Esophagus muscularis mucosa (tissue), 4 donors: ENCODE results near the gene THBS3. TPM values are rescaled to one million over a fixed set of nuclear protein-coding genes. Genes with fewer than 3 reads are reported as not detected.

Experiments
- DNase-seq: peaks from one replicate; pipeline ENCODE4 v3.0.0-alpha.2; 2017; ENCODE audit errors: extremely low spot score
- H3K27ac ChIP-seq, 4 donors: fragments of 200-600 bp; sonication (generic); replicated peaks in 1 of 4; 1 replicate in 3 of 4; 2 replicates in 1 of 4; pipeline ENCODE4 v1.5.1; 2016 to 2019; ENCODE audit warnings: mild to moderate bottlenecking in 1 of 4
- H3K27me3 ChIP-seq, 4 donors: fragments of 200-600 bp; sonication (generic); one replicate each; pipeline versions ENCODE4 v1.5.1 to v1.6.0; 2016 to 2019
- H3K36me3 ChIP-seq, 4 donors: fragments of 200-600 bp; sonication (generic); one replicate each; pipeline ENCODE4 v1.5.1; 2016 to 2019
- H3K4me1 ChIP-seq, 4 donors: fragments of 200-600 bp; sonication (generic); one replicate each; pipeline ENCODE4 v1.5.1; 2016 to 2019
- H3K4me3 ChIP-seq, 4 donors: fragments of 200-600 bp; sonication (generic); 1 replicate in 2 of 4; 2 replicates in 2 of 4; pipeline ENCODE4 v1.5.1; 2016 to 2019; ENCODE audit warnings: mild to moderate bottlenecking in 4 of 4, moderate library complexity in 1 of 4
- H3K9me3 ChIP-seq, 4 donors: fragments of 200-600 bp; sonication (generic); 1 replicate in 3 of 4; 2 replicates in 1 of 4; pipeline ENCODE4 v1.5.1; 2016 to 2019
- EP300 ChIP-seq: sonication (generic); formaldehyde crosslinking; IDR thresholded peaks from one replicate; pipeline ENCODE4 v1.6.1; 2017; ENCODE audit warnings: antibody characterized with exemption
- POLR2A ChIP-seq: fragments of 450-650 bp; IDR thresholded peaks from one replicate; pipeline ENCODE4 v1.6.1; 2017; ENCODE audit warnings: antibody characterized with exemption, moderate library complexity, mild to moderate bottlenecking, low read depth
- POLR2AphosphoS5 ChIP-seq, 2 donors: sonication (generic); formaldehyde crosslinking; IDR thresholded peaks; one replicate each; pipeline ENCODE4 v1.6.1; 2017; ENCODE audit warnings: antibody characterized with exemption in 2 of 2
- WGBS: methylation state at CpG from one replicate; pipeline ENCODE4 v1.1.5; 2018; 5-methylcytosine and 5-hydroxymethylcytosine counted together
- intact Hi-C: fragments of 100-400 bp; cut with DNase I; formaldehyde crosslinking; loops from one replicate; pipeline ENCODE4 v1.15.1; 2023
- total RNA-seq, 4 donors: library from RNA; depleted of rRNA; stranded (reverse); fragments of >200 nt; gene quantifications; one replicate each; pipeline versions ENCODE4 v1.1.0 to v1.2.1, GENCODE V29; 2016
- TF ChIP-seq, protein P1 (sequence below), 3 experiments: fragments of 200-600 bp in 2 of 3; fragments of 450-650 bp in 1 of 3; sonication (generic) in 2 of 3; IDR thresholded peaks; one replicate each; pipeline ENCODE4 v1.5.1; 2017 to 2019; ENCODE audit warnings: antibody characterized with exemption in 3 of 3, mild to moderate bottlenecking in 2 of 3, moderate library complexity in 1 of 3

The THBS3 gene
- total RNA-seq, 4 donors from 2014 or later: 16.2 to 37.4 (median 23.4) TPM

DNA sequence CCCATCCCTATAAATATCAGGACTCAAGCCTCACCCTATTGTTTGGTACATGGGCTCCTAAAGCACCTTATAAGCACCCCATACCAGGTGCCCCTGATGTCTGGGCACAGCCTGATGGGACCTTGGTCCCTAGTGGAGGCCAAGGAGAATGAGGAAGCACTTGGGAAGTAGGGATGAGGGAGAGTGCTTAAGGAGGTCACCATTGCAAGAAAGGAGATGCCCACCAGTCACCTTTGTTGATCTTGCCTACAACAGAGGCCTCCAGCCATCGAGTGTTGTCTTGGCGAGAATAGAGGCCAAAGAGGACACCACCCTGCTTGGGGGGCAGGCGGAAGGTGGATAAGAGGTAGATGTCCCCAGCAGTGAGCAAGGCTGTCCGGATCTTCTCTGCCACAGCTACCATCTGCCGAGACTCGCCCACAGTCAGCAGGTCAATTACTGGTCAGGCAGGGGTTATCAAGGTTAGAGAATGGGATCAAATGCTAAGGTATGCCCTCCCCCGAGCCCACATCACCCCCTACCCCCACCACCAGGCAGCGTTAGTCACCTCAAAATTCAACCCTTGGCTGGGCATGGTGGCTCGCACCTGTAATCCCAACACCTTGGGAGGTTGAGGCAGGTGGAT, 1.6 kb downstream of the THBS3 start:
- Histone ChIP-seq H3K4me3 (peak overlapping the region in 1 of 4 donors; percentile 96), H3K36me3 (peaks cover 8 to 40% (median 15%) of the 10 kb centered on the region in 4 donors), H3K27me3 (no peaks in the 10 kb centered on the region), H3K27ac (peak overlapping the region; percentile 98 to 100 (median 99)), H3K4me1 (peaks cover 23 to 56% (median 40%) of the 10 kb centered on the region in 4 donors), H3K9me3 (no peaks in the 10 kb centered on the region)
- intact Hi-C loops: no loop called here
- DNase-seq: no peak
- WGBS: 60% methylated on average over 8 of the region's 9 CpGs
- TF ChIP-seq POLR2AphosphoS5 (IDR thresholded peaks at IDR 0.05) (no peak), POLR2A (no peak), EP300 (no peak)
- TF ChIP-seq, protein P1, sequence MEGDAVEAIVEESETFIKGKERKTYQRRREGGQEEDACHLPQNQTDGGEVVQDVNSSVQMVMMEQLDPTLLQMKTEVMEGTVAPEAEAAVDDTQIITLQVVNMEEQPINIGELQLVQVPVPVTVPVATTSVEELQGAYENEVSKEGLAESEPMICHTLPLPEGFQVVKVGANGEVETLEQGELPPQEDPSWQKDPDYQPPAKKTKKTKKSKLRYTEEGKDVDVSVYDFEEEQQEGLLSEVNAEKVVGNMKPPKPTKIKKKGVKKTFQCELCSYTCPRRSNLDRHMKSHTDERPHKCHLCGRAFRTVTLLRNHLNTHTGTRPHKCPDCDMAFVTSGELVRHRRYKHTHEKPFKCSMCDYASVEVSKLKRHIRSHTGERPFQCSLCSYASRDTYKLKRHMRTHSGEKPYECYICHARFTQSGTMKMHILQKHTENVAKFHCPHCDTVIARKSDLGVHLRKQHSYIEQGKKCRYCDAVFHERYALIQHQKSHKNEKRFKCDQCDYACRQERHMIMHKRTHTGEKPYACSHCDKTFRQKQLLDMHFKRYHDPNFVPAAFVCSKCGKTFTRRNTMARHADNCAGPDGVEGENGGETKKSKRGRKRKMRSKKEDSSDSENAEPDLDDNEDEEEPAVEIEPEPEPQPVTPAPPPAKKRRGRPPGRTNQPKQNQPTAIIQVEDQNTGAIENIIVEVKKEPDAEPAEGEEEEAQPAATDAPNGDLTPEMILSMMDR (IDR thresholded peaks at IDR 0.05): no peak

DNA sequence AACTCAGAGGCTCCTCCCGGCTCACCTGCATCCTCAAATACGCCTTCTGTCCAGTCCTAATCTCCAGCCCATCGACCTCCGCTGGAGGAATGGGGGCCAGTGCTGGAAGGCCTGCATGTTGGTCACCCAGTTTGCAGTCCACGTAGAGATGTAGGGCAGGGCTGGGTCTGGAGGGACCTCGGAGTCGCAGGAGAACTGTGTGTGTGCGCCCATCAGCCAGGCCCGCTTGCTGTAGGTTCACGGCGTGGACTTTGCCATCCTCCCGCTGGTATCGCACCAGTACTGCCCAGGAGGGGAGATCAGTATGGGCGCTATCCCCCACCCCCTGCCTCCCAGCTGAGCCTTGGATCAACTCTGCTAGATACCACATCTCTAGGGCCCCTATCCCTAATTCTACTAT, 2.7 kb downstream of the THBS3 start:
- 94% methylated on average over 12 of the region's 14 CpGs for WGBS
- no peak for DNase-seq
- intact Hi-C loops: no loop called here
- H3K4me3 ChIP-seq: no peak overlapping the region
- peaks cover 0 to 43% (median 16%) of the 10 kb centered on the region in 4 donors for H3K36me3 ChIP-seq
- no peaks in the 10 kb centered on the region for H3K27me3 ChIP-seq
- peaks cover 23 to 48% (median 35%) of the 10 kb centered on the region in 4 donors for H3K4me1 ChIP-seq
- no peaks in the 10 kb centered on the region for H3K9me3 ChIP-seq
- no peak overlapping the region for H3K27ac ChIP-seq
- TF ChIP-seq, protein P1 (IDR thresholded peaks at IDR 0.05): no peak
- no peak for TF ChIP-seq EP300
- no peak for TF ChIP-seq POLR2A
- TF ChIP-seq POLR2AphosphoS5 (IDR thresholded peaks at IDR 0.05): no peak

DNA sequence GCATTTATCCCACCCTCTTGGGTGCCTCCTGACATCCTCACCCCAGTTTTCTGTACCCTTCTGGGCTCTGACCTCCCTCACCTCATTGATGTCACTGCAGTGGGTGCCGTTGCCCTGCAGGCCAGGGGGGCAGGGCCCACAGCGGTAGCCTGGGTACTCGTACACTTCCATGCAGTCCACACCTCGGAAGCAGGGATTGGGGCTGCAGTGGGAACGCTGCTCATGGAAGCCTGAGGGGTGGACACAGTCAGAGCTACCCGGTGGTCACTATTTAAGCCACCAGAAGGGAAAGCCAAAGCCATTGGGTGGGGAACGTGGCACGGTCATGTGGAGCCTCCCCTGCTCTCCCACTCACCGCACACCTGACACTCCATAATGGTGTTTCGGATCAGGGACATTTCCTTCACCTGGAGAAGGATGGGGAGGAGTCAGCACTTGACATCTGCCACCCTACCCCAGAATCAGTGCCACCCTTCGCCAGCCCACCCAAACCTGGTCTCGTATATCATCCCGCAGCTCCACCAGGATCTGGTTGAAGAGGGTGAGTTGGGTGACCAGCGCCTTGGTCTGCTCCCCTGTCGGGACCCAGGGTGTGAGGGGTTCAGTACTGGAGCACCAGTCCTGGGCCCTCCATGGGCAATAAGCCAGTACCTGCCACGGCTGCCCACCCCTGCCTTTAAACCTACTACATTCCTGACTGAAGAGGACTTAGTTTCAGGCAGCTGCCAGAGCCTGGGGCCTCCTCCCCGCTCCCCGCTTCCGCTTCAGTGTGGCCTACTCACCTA, 4.8 kb downstream of the THBS3 start:
- Histone ChIP-seq H3K27ac (no peak overlapping the region), H3K27me3 (no peaks in the 10 kb centered on the region), H3K9me3 (no peaks in the 10 kb centered on the region), H3K4me1 (peaks cover 13 to 34% (median 21%) of the 10 kb centered on the region in 4 donors), H3K4me3 (no peak overlapping the region), H3K36me3 (peaks cover 0 to 61% (median 24%) of the 10 kb centered on the region in 4 donors)
- WGBS: 90% methylated on average over 18 of the region's 19 CpGs
- TF ChIP-seq, protein P1 (IDR thresholded peaks at IDR 0.05): no peak
- intact Hi-C loops: no loop called here
- DNase-seq: no peak

DNA sequence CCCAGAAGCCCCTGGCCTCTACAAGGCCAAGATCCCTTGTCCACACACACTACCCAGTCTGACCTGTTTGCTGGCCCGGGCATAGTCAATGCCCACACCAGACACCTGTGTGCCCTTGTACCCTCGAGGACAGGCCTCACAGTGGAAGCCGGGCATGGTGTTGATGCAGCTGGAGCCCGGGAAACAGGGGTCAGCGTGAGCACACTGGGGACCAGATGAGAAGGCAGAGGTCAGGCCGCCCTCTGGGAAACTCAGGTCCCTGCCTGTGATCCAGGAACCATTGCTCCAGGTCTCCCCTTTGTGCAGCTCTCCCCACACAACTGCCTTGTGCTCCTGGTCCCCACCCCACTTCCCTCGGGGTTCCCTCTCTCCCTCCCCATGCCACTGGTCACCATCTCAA, 5.5 kb downstream of the THBS3 start:
- no peak for DNase-seq
- TF ChIP-seq, protein P1 (IDR thresholded peaks at IDR 0.05): no peak
- TF ChIP-seq EP300 (no peak), POLR2A (no peak), POLR2AphosphoS5 (IDR thresholded peaks at IDR 0.05) (no peak)
- no peaks in the 10 kb centered on the region for H3K27me3 ChIP-seq
- intact Hi-C loops: no loop called here
- peaks cover 0 to 68% (median 26%) of the 10 kb centered on the region in 4 donors for H3K36me3 ChIP-seq
- no peak overlapping the region for H3K27ac ChIP-seq
- no peaks in the 10 kb centered on the region for H3K9me3 ChIP-seq
- WGBS: 93% methylated on average over 3 of the region's 7 CpGs
- no peak overlapping the region for H3K4me3 ChIP-seq
- peaks cover 6 to 31% (median 14%) of the 10 kb centered on the region in 4 donors for H3K4me1 ChIP-seq
